ENCODE measurements around the gene KLF2.
A peak's percentile ranks its signal among the peaks of the same experiment; 100 is the strongest.
"Not testable (repeated sequence)": the region's sequence is repeated elsewhere in the genome, so short reads cannot be mapped to it uniquely, and the experiment has no call there.

Gene KLF2

GRCh38 chr19:16335226-16335625, 10.6 kb downstream of the KLF2 start:
- DNase-seq (ENCODE audit: extremely low read depth in 1 of 2, low read depth in 1 of 2): no peak

- no peak for DNase-seq (ENCODE audit: extremely low read depth in 1 of 2, low read depth in 1 of 2)
Measured at GRCh38 chr19:16336571-16336970, 11.9 kb downstream of the KLF2 start.

GRCh38 chr19:16337809-16338469, 13.3 kb downstream of the KLF2 start:
- DNase-seq (ENCODE audit: extremely low read depth in 1 of 2, low read depth in 1 of 2): no peak

- DNase-seq (ENCODE audit: extremely low read depth in 1 of 2, low read depth in 1 of 2): peak in 1 of 2 donors; percentile 74
Measured at GRCh38 chr19:16338470-16339360, 14.1 kb downstream of the KLF2 start.

- DNase-seq (ENCODE audit: extremely low read depth in 1 of 2, low read depth in 1 of 2): no peak
Measured at GRCh38 chr19:16339361-16339725, 14.7 kb downstream of the KLF2 start.

GRCh38 chr19:16340092-16340491, 15.5 kb downstream of the KLF2 start:
- no peak for DNase-seq (ENCODE audit: extremely low read depth in 1 of 2, low read depth in 1 of 2)

- DNase-seq (ENCODE audit: extremely low read depth in 1 of 2, low read depth in 1 of 2): no peak
Measured at GRCh38 chr19:16340654-16341053, 16.0 kb downstream of the KLF2 start.

- peak in 1 of 2 donors; percentile 71 for DNase-seq (ENCODE audit: extremely low read depth in 1 of 2, low read depth in 1 of 2)
Measured at GRCh38 chr19:16342002-16342715, 17.5 kb downstream of the KLF2 start.

GRCh38 chr19:16343156-16343555, 18.5 kb downstream of the KLF2 start:
- DNase-seq (ENCODE audit: extremely low read depth in 1 of 2, low read depth in 1 of 2): no peak

- no peak for DNase-seq (ENCODE audit: extremely low read depth in 1 of 2, low read depth in 1 of 2)
Measured at GRCh38 chr19:16345457-16345856, 20.8 kb downstream of the KLF2 start.

- not testable (repeated sequence) for DNase-seq (ENCODE audit: extremely low read depth in 1 of 2, low read depth in 1 of 2)
Measured at GRCh38 chr19:16347099-16347498, 22.5 kb downstream of the KLF2 start.

- DNase-seq (ENCODE audit: extremely low read depth in 1 of 2, low read depth in 1 of 2): no peak
Measured at GRCh38 chr19:16347706-16348105, 23.1 kb downstream of the KLF2 start.

GRCh38 chr19:16349551-16350152, 25.0 kb downstream of the KLF2 start:
- DNase-seq (ENCODE audit: extremely low read depth in 1 of 2, low read depth in 1 of 2): no peak

GRCh38 chr19:16351133-16351809, 26.6 kb downstream of the KLF2 start:
- DNase-seq (ENCODE audit: extremely low read depth in 1 of 2, low read depth in 1 of 2): no peak

GRCh38 chr19:16355293-16356043, 30.8 kb downstream of the KLF2 start:
- DNase-seq (ENCODE audit: extremely low read depth in 1 of 2, low read depth in 1 of 2): no peak

- no peak for DNase-seq (ENCODE audit: extremely low read depth in 1 of 2, low read depth in 1 of 2)
Measured at GRCh38 chr19:16358456-16358855, 33.8 kb downstream of the KLF2 start.

GRCh38 chr19:16359074-16359473, 34.4 kb downstream of the KLF2 start:
- no peak for DNase-seq (ENCODE audit: extremely low read depth in 1 of 2, low read depth in 1 of 2)

- no peak for DNase-seq (ENCODE audit: extremely low read depth in 1 of 2, low read depth in 1 of 2)
Measured at GRCh38 chr19:16359964-16360363, 35.3 kb downstream of the KLF2 start.

- no peak for DNase-seq (ENCODE audit: extremely low read depth in 1 of 2, low read depth in 1 of 2)
Measured at GRCh38 chr19:16360738-16361137, 36.1 kb downstream of the KLF2 start.

GRCh38 chr19:16361254-16361653, 36.6 kb downstream of the KLF2 start:
- DNase-seq (ENCODE audit: extremely low read depth in 1 of 2, low read depth in 1 of 2): no peak

Data from stimulated activated CD8-positive, alpha-beta memory T cell treated with anti-CD3 and anti-CD28 coated beads, Interleukin-7, amount 100 ng/mL, for 48 hours (primary cell).